GM19397 (cell line): Measurements from ENCODE around the gene CECR2.

ENCODE experiments used
- ATAC-seq: cut with Tn5 transposase; IDR thresholded peaks from one replicate; pipeline ENCODE4 v1.9.1; 2021; ENCODE audit warnings: mild to moderate bottlenecking, moderate library complexity; ENCODE audit not compliant: unreplicated experiment

The CECR2 gene

GRCh38 chr22:17366830-17367229 is 2.4 kb upstream of the CECR2 start:
- no peak for ATAC-seq

GRCh38 chr22:17368144-17368543 is 1.1 kb upstream of the CECR2 start:
- no peak for ATAC-seq

GRCh38 chr22:17368554-17369438 is 464 bp upstream of the CECR2 start:
- peak; percentile 35 for ATAC-seq

- peak; percentile 13 for ATAC-seq
Observed at GRCh38 chr22:17370026-17370765, 936 bp downstream of the CECR2 start.

- no peak for ATAC-seq
Observed at GRCh38 chr22:17370766-17371432, 1.6 kb downstream of the CECR2 start.

GRCh38 chr22:17371448-17371847 is 2.2 kb downstream of the CECR2 start:
- no peak for ATAC-seq

- ATAC-seq: no peak
Observed at GRCh38 chr22:17373855-17374254, 4.6 kb downstream of the CECR2 start.

- ATAC-seq: no peak
Observed at GRCh38 chr22:17375914-17376614, 6.8 kb downstream of the CECR2 start.

- no peak for ATAC-seq
Observed at GRCh38 chr22:17376950-17377349, 7.7 kb downstream of the CECR2 start.

- ATAC-seq: no peak
Observed at GRCh38 chr22:17379944-17380343, 10.7 kb downstream of the CECR2 start.

- ATAC-seq: no peak
Observed at GRCh38 chr22:17380359-17381087, 11.3 kb downstream of the CECR2 start.

- no peak for ATAC-seq
Observed at GRCh38 chr22:17381192-17381913, 12.1 kb downstream of the CECR2 start.

- no peak for ATAC-seq
Observed at GRCh38 chr22:17384612-17385330, 15.5 kb downstream of the CECR2 start.

GRCh38 chr22:17387356-17387755 is 18.1 kb downstream of the CECR2 start:
- no peak for ATAC-seq

- ATAC-seq: no peak
Observed at GRCh38 chr22:17388235-17388634, 19.0 kb downstream of the CECR2 start.

- no peak for ATAC-seq
Observed at GRCh38 chr22:17390087-17390486, 20.8 kb downstream of the CECR2 start.

- ATAC-seq: no peak
Observed at GRCh38 chr22:17396516-17396915, 27.3 kb downstream of the CECR2 start.

GRCh38 chr22:17397756-17398547 is 28.7 kb downstream of the CECR2 start:
- no peak for ATAC-seq
